Activated T-cell treated with anti-CD3 and anti-CD28 coated beads, Interleukin-2, amount 50 U/mL, for 48 hours (primary cell): ENCODE data around the gene KCNH6.

Source experiments
- DNase-seq, 2 experiments: peaks; one replicate each; pipeline ENCODE4 v3.0.0-alpha.2; 2020

The KCNH6 gene

DNA sequence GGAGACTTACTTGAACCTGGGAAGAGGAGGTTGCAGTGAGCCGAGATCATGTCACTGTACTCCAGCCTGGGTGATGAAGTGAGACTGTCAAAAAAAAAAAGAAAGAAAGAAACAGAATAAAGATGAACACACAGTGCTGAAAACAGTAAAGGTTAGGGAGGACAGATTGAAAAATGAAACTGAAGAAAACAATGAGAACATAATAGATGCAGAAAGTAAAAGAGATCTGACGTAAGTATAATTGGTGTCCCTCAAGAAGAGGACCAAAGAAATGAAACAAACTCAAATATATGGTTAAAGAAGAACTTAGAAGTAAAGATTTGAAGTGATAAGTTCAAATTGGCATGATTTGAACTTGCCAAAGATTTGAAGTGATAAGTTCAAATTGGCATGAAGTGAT lies 34.3 kb downstream of the KCNH6 start:
- no peak for DNase-seq

- no peak for DNase-seq
These were observed 35.3 kb downstream of the KCNH6 start for GRCh38 chr17:63558441-63558840.

- no peak for DNase-seq
These were observed 38.7 kb downstream of the KCNH6 start for GRCh38 chr17:63561819-63562218.

DNA sequence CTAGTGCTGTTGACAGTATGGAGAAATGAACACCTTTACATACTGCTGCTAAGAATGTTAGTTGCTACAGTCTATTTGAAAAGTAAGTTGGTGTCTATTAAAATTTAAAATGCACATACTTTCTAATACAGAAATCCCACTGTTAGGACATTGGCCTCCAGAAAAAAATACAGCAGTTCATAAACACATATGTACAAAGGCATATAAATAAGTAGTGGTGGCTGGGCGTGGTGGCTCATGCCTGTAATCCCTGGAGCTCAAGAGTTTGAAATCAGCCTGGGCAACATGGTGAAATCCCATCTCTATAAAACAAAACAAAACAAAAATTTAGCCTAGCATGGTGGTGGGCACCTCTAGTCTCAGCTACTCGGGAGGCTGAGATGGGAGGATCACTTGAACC lies 40.2 kb downstream of the KCNH6 start:
- DNase-seq, result no peak

DNA sequence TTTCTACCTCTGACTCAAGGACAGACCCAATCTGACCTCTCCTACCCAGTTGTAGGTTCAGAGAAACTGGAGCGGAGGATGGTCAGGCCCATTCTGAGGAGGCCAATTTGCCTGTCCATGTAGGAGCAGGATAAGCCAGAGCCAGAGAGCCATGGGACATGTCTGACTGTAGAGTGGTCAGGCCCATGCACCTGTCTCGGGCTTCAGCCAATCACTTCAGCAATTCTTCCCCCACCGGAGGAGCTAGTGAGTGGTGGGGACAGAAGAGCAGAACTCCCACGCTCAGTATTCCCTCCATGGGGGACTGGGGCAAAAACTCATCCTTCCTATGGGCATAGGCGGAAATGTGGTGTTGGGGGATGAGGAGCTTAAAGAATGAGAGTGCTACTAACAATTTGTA lies 41.4 kb downstream of the KCNH6 start:
- no peak for DNase-seq

- DNase-seq, result no peak
These were observed 44.1 kb downstream of the KCNH6 start for GRCh38 chr17:63567229-63567628.

DNA sequence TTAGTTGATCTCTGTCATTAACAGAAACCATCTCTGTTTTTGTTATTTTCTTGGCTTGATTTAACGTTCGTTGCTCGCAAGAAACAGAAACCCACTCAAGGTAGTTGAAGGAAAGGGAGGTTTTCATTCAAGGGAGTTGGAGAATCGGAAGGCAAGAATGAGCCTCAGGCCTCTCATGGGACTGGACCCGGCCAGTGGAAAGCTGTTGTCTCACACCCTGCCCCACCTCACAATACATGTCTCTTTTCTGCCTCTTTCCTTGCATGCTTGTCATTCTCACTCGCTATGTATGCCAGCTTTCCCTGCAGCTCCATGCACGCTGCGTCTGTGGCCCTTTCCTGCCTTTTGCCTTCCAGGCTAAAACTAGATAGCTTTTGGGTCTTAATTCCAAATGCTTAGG lies 45.4 kb downstream of the KCNH6 start:
- no peak for DNase-seq

GRCh38 chr17:63571632-63572310 lies 48.6 kb downstream of the KCNH6 start:
- DNase-seq, result no peak

DNA sequence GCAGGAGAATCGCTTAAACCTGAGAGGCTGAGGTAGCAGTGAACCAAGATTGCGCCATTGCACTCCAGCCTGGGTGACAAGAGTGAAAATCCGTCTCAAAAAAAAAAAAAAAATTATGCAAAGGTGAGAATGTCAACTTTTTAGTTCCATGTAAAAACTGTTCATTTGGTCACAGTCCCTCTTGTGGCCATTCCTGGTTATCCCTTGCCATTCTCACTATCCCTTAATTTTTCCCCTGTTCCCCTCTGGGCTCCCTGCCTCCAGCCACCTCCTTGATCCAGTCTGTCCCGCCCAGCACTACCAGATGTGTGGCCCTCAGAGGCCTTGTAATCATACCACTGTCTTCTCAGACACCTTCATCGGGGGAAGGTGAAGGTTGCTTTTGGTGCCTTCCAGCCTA lies 50.5 kb downstream of the KCNH6 start:
- no peak for DNase-seq

DNA sequence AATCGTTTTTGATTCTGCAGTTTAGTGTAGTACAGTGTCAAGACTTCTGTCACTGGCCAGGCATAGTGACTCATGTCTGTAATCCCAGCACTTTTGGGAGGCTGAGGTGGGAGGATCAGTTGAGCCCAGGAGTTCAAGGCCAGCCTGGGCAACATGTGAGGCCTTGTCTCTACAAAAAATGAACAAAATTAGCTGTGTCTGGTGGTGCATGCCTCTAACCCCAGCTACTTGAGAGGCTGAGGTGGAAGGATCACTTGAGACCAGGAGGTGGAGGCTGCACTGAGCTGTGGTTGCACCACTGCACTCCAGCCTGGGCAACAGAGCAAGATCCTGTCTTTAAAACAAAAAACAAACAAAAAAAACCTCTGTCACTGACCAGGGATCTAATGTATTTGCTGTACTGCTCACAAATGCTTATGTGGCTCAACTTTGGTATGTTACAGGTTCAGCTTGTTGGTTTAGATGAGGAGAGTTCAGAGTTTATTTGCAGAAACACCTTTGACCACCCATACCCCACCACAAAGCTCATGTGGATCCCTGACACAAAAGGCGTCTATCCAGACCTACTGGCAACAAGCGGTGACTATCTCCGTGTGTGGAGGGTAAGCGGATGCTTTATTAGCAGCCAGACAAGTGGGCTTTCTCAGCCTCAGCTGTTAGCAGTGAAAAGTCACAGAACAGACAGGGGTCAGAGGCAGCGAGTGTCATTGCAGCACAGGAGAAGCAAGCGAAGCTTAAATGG lies 55.0 kb downstream of the KCNH6 start:
- no peak for DNase-seq

DNA sequence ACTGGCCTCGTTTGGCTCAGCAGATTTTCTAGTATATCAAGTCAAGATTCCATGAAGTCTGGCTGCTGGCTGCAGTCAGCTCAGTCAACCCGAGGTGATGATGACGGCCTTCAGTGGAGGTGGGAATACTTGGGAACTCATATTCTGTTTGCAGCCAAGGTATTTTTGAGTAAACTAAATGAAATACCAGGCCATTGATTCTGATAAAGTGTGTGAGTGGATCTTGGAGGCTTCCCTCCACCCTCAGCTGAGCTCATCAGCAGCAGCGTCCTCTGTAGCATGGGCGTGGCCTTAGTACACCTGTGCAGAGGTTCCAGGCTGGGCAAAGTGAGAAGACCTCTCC lies 55.6 kb downstream of the KCNH6 start:
- DNase-seq, result no peak

GRCh38 chr17:63579633-63580032 lies 56.5 kb downstream of the KCNH6 start:
- DNase-seq, result no peak

DNA sequence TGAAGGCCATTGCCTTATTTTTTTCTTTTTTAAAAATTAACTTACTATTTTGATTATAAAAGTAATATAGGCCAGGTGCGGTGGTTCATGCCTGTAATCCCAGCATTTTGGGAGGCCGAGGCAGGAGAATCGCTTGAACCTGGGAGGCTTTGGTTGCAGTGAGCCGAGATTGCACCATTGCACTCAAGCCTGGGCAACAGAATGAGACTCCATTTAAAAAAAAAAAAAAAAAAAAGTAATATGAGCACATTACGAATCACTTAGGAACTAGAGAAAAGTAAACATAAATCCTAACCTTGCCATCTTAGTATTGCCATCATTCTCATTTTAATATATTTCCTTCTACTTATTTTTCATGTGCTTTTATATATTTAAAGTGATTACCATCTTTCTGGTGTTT lies 64.6 kb downstream of the KCNH6 start:
- DNase-seq, result no peak

GRCh38 chr17:63588797-63589196 lies 65.6 kb downstream of the KCNH6 start:
- no peak for DNase-seq

DNA sequence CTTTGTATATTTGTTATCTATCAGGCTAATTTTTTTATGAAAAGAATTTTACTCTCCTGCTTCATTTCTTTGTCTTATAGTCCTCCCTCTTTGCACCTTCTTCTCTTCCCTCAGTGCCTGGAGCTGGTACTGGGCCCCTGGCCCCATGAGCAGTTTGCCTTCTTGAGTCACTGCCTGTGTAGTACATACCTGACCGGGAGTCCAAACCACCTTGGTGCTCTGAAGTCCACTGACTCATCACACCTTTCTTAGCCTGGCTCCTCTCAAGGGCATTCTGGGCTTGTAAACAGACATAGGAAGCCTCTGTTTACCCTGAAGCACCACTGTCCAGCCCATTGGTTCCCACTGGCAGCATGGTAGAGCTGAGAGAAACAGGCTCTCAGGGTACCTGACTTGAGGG lies 66.5 kb downstream of the KCNH6 start:
- no peak for DNase-seq

GRCh38 chr17:63592797-63593196 lies 69.6 kb downstream of the KCNH6 start:
- no peak for DNase-seq

GRCh38 chr17:63595132-63595531 lies 72.0 kb downstream of the KCNH6 start:
- no peak for DNase-seq
